Activated naive CD4-positive, alpha-beta T cell treated with anti-CD3 and anti-CD28 coated beads for 36 hours (primary cell): ENCODE data around the gene SLC9B2. TPM values are rescaled to one million over a fixed set of nuclear protein-coding genes. Genes with fewer than 3 reads are reported as not detected.

Experiments used
- CTCF ChIA-PET: fragments of 350-600 bp; sonication (Branson Sonifier 250); formaldehyde crosslinking; loops from one replicate; lab custom pipeline; 2021; ENCODE audit warnings: antibody characterized with exemption; lab: Charles Lee
- DNase-seq: peaks from one replicate; pipeline ENCODE4 v3.0.0-alpha.2; 2020
- H3K27ac Mint-ChIP-seq: one replicate; pipeline ENCODE4 v1.8.0; 2021; ENCODE audit warnings: mild to moderate bottlenecking, mixed read lengths
- H3K27me3 Mint-ChIP-seq: one replicate; pipeline ENCODE4 v1.8.0; 2021; ENCODE audit warnings: low read depth, mixed read lengths
- H3K36me3 Mint-ChIP-seq: one replicate; pipeline ENCODE4 v1.8.0; 2021; ENCODE audit warnings: low read depth, mixed read lengths
- H3K4me1 Mint-ChIP-seq: one replicate; pipeline ENCODE4 v1.8.0; 2021; ENCODE audit warnings: low read depth, mixed read lengths
- H3K4me3 Mint-ChIP-seq: one replicate; pipeline ENCODE4 v1.8.0; 2021; ENCODE audit warnings: mild to moderate bottlenecking, moderate library complexity, mixed read lengths
- H3K9me3 Mint-ChIP-seq: one replicate; pipeline ENCODE4 v1.8.0; 2021; ENCODE audit warnings: mixed read lengths
- intact Hi-C: fragments of 100-400 bp; cut with micrococcal nuclease; formaldehyde crosslinking; loops from one replicate; pipeline ENCODE4 v1.15.1; 2023
- total RNA-seq, 2 experiments: library from RNA; stranded (reverse); gene quantifications; one replicate each; pipeline ENCODE4 v1.2.3, GENCODE V29; 2021

SLC9B2 gene
- total RNA-seq, 2 experiments from 2014 or later = 26.7 to 28.6 TPM

DNA sequence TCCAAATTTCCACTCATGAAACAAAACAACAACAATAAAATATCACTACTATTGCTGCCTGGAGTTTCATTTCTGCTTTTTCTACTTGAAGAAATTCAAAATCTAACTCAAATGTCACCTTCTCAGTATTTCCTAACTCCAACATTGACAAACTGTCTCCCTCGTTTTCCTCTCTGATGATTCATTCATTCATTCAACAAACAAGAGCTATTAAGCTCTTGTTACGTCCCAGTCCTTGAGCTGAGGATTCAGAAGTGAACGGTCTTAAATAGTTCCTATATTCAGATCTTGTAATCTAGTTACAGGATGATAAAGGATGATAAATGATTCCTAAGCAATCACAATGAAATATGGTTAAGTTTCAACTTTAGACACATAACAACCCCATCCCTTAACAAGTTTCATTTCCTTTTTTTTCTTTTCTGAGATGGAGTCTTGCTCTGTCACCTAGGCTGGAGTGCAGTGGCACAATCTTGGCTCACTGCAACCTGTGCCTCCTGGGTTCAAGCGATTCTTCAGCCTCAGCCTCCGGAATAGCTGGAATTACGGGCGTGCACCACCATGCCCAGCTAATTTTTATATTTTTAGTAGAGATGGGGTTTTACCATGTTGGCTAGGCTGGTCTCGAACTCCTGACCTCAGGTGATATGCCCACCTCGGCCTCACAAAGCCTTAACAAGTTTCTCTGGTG, 1.7 kb downstream of the SLC9B2 start:
- CTCF ChIA-PET = interaction anchor here (0.7 to 2.7 kb wide), 4 partner anchors 16 to 31 kb away, joined by 3 to 11 read pairs (median 4); no protein-coding TSS in a partner anchor
- Mint-ChIP-seq H3K9me3 (no peaks in the 10 kb centered on the region), H3K4me1 (peaks cover 50% of the 10 kb centered on the region), H3K4me3 (peak overlapping the region; percentile 82), H3K27me3 (no peaks in the 10 kb centered on the region), H3K36me3 (peaks cover 22% of the 10 kb centered on the region), H3K27ac (peak overlapping the region; percentile 98)
- intact Hi-C loops = loop anchor here (1.0 to 5.0 kb wide), 5 partner anchors 28 to 643 kb away; partner anchors contain the start of gene SLC9B1
- DNase-seq = no peak

DNA sequence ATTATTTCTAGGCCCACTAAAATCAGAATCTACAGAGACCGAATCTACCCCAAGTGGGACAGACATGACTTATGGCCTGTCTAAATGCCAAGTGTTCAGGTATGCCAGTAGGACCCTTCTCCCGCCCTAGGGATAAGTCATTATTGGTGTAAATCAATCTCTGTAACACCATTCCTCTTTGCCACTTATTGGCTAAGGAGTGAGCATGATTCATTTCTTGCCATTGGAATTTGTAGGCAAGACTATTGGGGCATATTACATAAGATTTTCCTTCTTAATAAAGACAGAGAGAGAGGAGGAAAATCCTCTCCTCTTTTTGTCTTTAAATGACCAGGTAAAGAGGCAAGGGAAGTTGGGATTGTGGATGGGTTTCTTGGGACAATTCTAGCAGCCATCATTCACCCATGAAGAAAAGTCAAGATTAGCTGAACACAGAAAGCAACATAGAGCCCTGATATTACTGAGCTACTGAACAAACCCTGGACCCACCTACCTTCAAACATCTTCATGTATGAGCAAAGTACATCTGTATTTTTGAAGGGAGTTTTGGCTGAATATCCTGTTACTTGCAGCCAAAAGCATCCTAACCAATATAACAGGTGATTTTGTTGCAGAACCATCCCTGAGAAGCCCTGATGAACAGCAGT, 2.6 kb downstream of the SLC9B2 start:
- Mint-ChIP-seq H3K27me3 (no peaks in the 10 kb centered on the region), H3K9me3 (no peaks in the 10 kb centered on the region), H3K27ac (no peak overlapping the region), H3K36me3 (peaks cover 22% of the 10 kb centered on the region), H3K4me3 (peak overlapping the region; percentile 82), H3K4me1 (peaks cover 47% of the 10 kb centered on the region)
- no peak for DNase-seq
- CTCF ChIA-PET = interaction anchor here (0.6 to 1.9 kb wide), 2 partner anchors 22 to 28 kb away, joined by 4 to 5 read pairs; no protein-coding TSS in a partner anchor
- intact Hi-C loops = loop anchor here (2.0 kb wide), 1 partner anchor 27 kb away; no protein-coding TSS in a partner anchor

GRCh38 chr4:103067841-103068547, 8.6 kb downstream of the SLC9B2 start:
- no peak overlapping the region for H3K27ac Mint-ChIP-seq
- CTCF ChIA-PET = no interaction called here

GRCh38 chr4:103060453-103061148, 16.0 kb downstream of the SLC9B2 start:
- intact Hi-C loops = no loop called here
- no peak overlapping the region for H3K27ac Mint-ChIP-seq
- no peak for DNase-seq
- peaks cover 2% of the 10 kb centered on the region for H3K4me1 Mint-ChIP-seq
- H3K27me3 Mint-ChIP-seq = no peaks in the 10 kb centered on the region
- CTCF ChIA-PET = interaction anchor here (0.6 to 1.1 kb wide), 2 partner anchors 39 to 52 kb away, joined by 3 read pairs; partner anchors contain the start of gene BDH2
- H3K4me3 Mint-ChIP-seq = no peak overlapping the region
- H3K36me3 Mint-ChIP-seq = peaks cover 40% of the 10 kb centered on the region
- no peaks in the 10 kb centered on the region for H3K9me3 Mint-ChIP-seq

More at GRCh38 chr4:103067841-103068547, 8.6 kb downstream of the SLC9B2 start:
- Mint-ChIP-seq H3K27me3 (no peaks in the 10 kb centered on the region), H3K36me3 (peaks cover 30% of the 10 kb centered on the region), H3K4me3 (no peak overlapping the region), H3K4me1 (peaks cover 20% of the 10 kb centered on the region), H3K9me3 (no peaks in the 10 kb centered on the region)
- no peak for DNase-seq
- intact Hi-C loops = no loop called here

DNA sequence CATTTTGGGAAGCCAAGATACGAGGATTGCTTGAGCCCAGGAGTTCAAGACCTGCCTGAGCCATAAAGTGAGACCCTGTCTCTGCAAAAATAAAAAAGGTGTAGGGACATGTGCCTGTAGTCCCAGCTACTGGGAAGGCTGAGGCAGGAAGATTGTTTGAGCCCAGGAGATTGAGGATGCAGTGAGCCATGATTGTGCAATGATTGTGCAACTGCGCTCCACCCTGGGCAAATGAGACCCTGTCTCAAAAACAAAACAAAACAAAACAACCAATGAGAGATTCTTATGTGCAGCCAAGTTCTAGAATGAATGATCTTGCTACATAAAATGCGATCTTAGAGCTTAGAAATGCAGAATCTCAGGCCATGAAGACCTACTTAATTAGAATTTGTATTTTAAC, 22.5 kb downstream of the SLC9B2 start:
- H3K27me3 Mint-ChIP-seq = no peaks in the 10 kb centered on the region
- no peaks in the 10 kb centered on the region for H3K9me3 Mint-ChIP-seq
- peaks cover 15% of the 10 kb centered on the region for H3K4me1 Mint-ChIP-seq
- H3K36me3 Mint-ChIP-seq = peaks cover 18% of the 10 kb centered on the region
- no peak overlapping the region for H3K27ac Mint-ChIP-seq
- CTCF ChIA-PET = no interaction called here
- no peak for DNase-seq
- intact Hi-C loops = no loop called here
- no peak overlapping the region for H3K4me3 Mint-ChIP-seq

GRCh38 chr4:103052779-103053178, 23.8 kb downstream of the SLC9B2 start:
- no peak overlapping the region for H3K4me3 Mint-ChIP-seq
- no peaks in the 10 kb centered on the region for H3K27me3 Mint-ChIP-seq
- no peak for DNase-seq
- CTCF ChIA-PET = interaction anchor here (1.0 to 1.5 kb wide), 2 partner anchors 9 to 39 kb away, joined by 3 to 6 read pairs; no protein-coding TSS in a partner anchor
- peaks cover 26% of the 10 kb centered on the region for H3K36me3 Mint-ChIP-seq
- H3K9me3 Mint-ChIP-seq = no peaks in the 10 kb centered on the region
- intact Hi-C loops = no loop called here
- H3K4me1 Mint-ChIP-seq = peaks cover 15% of the 10 kb centered on the region
- H3K27ac Mint-ChIP-seq = no peak overlapping the region

DNA sequence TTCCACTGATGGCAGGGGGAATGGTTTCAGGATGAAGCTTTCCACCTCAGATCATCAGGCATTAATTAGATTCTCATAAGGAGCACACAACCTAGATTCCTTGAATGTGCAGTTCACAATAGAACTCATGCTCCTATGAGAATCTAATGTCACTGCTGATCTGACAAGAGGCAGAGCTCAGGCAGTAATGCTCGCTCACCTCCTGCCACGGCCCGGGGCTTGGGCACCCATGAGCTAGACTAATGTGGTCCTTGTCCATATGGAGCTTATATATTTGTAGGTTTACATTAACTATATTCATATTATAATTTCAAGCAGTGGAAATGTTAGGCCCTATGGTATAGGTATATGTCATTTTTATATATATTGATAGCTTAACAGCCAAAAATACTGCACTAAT, 24.4 kb downstream of the SLC9B2 start:
- intact Hi-C loops = no loop called here
- CTCF ChIA-PET = interaction anchor here (0.6 to 1.6 kb wide), 5 partner anchors 9 to 43 kb away, joined by 3 to 6 read pairs (median 4); no protein-coding TSS in a partner anchor
- no peak for DNase-seq
- Mint-ChIP-seq H3K9me3 (no peaks in the 10 kb centered on the region), H3K27me3 (no peaks in the 10 kb centered on the region), H3K36me3 (peaks cover 32% of the 10 kb centered on the region), H3K4me1 (peaks cover 15% of the 10 kb centered on the region), H3K27ac (no peak overlapping the region), H3K4me3 (no peak overlapping the region)

DNA sequence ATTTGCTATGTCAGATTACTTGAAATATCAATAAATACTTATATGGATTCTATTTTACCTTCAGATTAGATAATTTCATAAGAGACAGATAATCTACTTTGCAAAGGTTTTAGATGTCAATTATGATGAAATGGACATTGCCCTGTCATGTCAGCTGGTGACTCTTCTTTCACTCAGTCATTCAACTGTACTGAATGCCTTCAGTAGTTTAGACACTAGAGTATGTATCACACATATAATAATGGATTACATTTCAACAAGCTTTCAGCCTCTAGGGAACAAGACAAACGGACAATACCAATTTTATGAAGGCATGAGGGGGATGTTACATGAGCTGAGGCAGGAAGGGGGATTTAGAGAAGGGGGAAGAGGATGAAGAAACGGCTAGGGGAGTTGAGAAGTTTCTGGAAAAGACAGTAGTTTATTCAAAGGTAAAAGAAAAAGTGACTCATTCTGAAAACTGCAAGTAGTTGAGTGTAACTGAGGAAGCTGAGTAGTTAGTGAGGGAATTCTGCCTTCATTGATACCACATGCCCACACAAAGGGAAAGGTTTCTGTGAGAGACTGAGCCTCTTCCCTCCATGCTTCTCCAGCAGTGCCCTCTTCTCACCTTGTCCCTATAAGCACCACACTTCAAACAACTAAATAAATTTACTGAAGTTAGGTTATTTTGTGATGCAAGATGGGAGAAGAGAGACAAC, 25.7 kb downstream of the SLC9B2 start:
- intact Hi-C loops = no loop called here
- peaks cover 15% of the 10 kb centered on the region for H3K4me1 Mint-ChIP-seq
- H3K9me3 Mint-ChIP-seq = no peaks in the 10 kb centered on the region
- no peak for DNase-seq
- no peaks in the 10 kb centered on the region for H3K27me3 Mint-ChIP-seq
- CTCF ChIA-PET = interaction anchor here (0.5 to 1.6 kb wide), 4 partner anchors 9 to 42 kb away, joined by 3 to 5 read pairs (median 4); no protein-coding TSS in a partner anchor
- no peak overlapping the region for H3K4me3 Mint-ChIP-seq
- peaks cover 37% of the 10 kb centered on the region for H3K36me3 Mint-ChIP-seq
- no peak overlapping the region for H3K27ac Mint-ChIP-seq

- Mint-ChIP-seq H3K4me1 (peaks cover 10% of the 10 kb centered on the region), H3K27ac (no peak overlapping the region), H3K9me3 (no peaks in the 10 kb centered on the region), H3K36me3 (peaks cover 52% of the 10 kb centered on the region), H3K4me3 (no peak overlapping the region), H3K27me3 (no peaks in the 10 kb centered on the region)
- intact Hi-C loops = loop anchor here (1.0 to 5.0 kb wide), 4 partner anchors 28 to 886 kb away; partner anchors contain the start of gene BDH2
- CTCF ChIA-PET = interaction anchor here (0.6 to 5.0 kb wide), 12 partner anchors 11 to 54 kb away, joined by 3 to 69 read pairs (median 5); partner anchors contain the start of gene BDH2
- peak; percentile 42 for DNase-seq
These were observed 29.9 kb downstream of the SLC9B2 start for GRCh38 chr4:103046416-103047290.

- DNase-seq = no peak
- intact Hi-C loops = no loop called here
- Mint-ChIP-seq H3K27ac (no peak overlapping the region), H3K4me3 (no peak overlapping the region), H3K36me3 (peaks cover 48% of the 10 kb centered on the region), H3K4me1 (no peaks in the 10 kb centered on the region), H3K9me3 (no peaks in the 10 kb centered on the region), H3K27me3 (no peaks in the 10 kb centered on the region)
- CTCF ChIA-PET = interaction anchor here (0.6 to 5.0 kb wide), 6 partner anchors 8 to 57 kb away, joined by 3 to 69 read pairs (median 4); partner anchors contain the start of gene BDH2
These were observed 32.4 kb downstream of the SLC9B2 start for GRCh38 chr4:103044183-103044582.
